ENCODE data around the gene ZNF736. TPM values are rescaled to one million over a fixed set of nuclear protein-coding genes. Genes with fewer than 3 reads are reported as not detected.
"Not testable (repeated sequence)": the region's sequence is repeated elsewhere in the genome, so short reads cannot be mapped to it uniquely, and the experiment has no call there.

ZNF736 gene
- total RNA-seq, 3 donors from 2014 or later (not counting 1 experiment from before 2014, with no cell fraction given), result 19.6 to 26.6 (median 22.7) TPM

DNA sequence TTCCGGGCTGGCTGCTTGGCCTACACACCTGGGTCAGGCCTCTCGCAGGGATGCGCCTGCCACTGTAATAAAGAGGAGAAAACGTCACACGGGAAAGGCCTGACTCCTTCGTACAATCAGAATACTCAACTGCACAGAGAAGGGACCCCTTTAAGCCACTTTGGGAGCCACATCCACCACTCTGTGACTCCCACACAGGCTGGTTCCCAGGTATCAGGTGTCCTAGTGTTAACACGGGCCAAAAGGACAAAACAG is 5.8 kb upstream of the ZNF736 start:
- no peaks in the 10 kb centered on the region for H3K27me3 ChIP-seq (ENCODE audit: control insufficient read depth, insufficient read depth, low read length)
- intact Hi-C loops (cut with micrococcal nuclease), result no loop called here
- no peaks in the 10 kb centered on the region for H3K9me3 ChIP-seq (ENCODE audit: control insufficient read depth, insufficient read depth, low read length)
- H3K4me3 ChIP-seq (ENCODE audit: low read length), result peak overlapping the region; percentile 68
- WGBS (ENCODE audit: insufficient coverage), result 73% methylated on average over 6 of the region's 7 CpGs
- DNase-seq, result no peak
- Mint-ChIP-seq H3K4me1 (peaks cover 19 to 21% of the 10 kb centered on the region in 2 donors), H3K36me3 (no peaks in the 10 kb centered on the region), H3K27me3 (ENCODE audit: low read depth in 2 of 2) (no peaks in the 10 kb centered on the region), H3K27ac (peak overlapping the region; percentile 96 to 97), H3K9me3 (no peaks in the 10 kb centered on the region), H3K4me3 (peak overlapping the region; percentile 100)
- TF ChIP-seq, protein P1, sequence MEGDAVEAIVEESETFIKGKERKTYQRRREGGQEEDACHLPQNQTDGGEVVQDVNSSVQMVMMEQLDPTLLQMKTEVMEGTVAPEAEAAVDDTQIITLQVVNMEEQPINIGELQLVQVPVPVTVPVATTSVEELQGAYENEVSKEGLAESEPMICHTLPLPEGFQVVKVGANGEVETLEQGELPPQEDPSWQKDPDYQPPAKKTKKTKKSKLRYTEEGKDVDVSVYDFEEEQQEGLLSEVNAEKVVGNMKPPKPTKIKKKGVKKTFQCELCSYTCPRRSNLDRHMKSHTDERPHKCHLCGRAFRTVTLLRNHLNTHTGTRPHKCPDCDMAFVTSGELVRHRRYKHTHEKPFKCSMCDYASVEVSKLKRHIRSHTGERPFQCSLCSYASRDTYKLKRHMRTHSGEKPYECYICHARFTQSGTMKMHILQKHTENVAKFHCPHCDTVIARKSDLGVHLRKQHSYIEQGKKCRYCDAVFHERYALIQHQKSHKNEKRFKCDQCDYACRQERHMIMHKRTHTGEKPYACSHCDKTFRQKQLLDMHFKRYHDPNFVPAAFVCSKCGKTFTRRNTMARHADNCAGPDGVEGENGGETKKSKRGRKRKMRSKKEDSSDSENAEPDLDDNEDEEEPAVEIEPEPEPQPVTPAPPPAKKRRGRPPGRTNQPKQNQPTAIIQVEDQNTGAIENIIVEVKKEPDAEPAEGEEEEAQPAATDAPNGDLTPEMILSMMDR (IDR thresholded peaks at IDR 0.05), result no peak
- peaks cover 22% of the 10 kb centered on the region for H3K4me1 ChIP-seq (ENCODE audit: control insufficient read depth, insufficient read depth, low read length)
- peak overlapping the region; percentile 85 for H3K27ac ChIP-seq (ENCODE audit: low read length)
- no peak for ATAC-seq
- no peaks in the 10 kb centered on the region for H3K36me3 ChIP-seq (ENCODE audit: control insufficient read depth, insufficient read depth, low read length)

DNA sequence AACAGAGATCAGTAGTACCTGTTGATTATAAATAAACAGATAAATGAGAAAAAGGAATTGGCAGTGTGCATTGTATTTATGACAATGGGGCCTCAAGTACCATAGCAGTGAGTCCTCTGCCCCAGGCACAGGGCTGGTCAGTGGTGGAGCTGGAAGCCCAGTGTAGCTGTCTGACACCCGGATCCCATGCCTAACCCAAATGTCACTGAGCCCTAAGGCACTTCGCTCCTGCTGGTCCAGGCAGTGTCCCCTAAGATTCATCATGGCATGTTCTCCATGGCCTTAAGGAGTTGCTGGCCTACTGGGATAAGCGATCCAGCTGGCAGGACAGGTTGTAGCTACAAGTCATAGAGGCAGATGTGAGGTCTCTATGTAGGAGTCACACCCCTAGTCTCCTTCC is 3.3 kb upstream of the ZNF736 start:
- Histone ChIP-seq H3K36me3 (ENCODE audit: control insufficient read depth, insufficient read depth, low read length) (no peaks in the 10 kb centered on the region), H3K4me3 (ENCODE audit: low read length) (no peak overlapping the region), H3K27ac (ENCODE audit: low read length) (no peak overlapping the region), H3K9me3 (ENCODE audit: control insufficient read depth, insufficient read depth, low read length) (no peaks in the 10 kb centered on the region), H3K27me3 (ENCODE audit: control insufficient read depth, insufficient read depth, low read length) (no peaks in the 10 kb centered on the region), H3K4me1 (ENCODE audit: control insufficient read depth, insufficient read depth, low read length) (peaks cover 36% of the 10 kb centered on the region)
- H3K4me3 Mint-ChIP-seq, result peak overlapping the region; percentile 21
- intact Hi-C loops (cut with micrococcal nuclease), result loop anchor here (10.0 kb wide), 1 partner anchor 484 kb away; the partner anchor contains the start of gene ZNF138
- ATAC-seq (no peak), DNase-seq (no peak)
- H3K36me3 Mint-ChIP-seq, result no peaks in the 10 kb centered on the region
- TF ChIP-seq, protein P1 (IDR thresholded peaks at IDR 0.05), result no peak
- H3K27me3 Mint-ChIP-seq (ENCODE audit: low read depth in 2 of 2), result no peaks in the 10 kb centered on the region
- 99% methylated on average over 3 of the region's 3 CpGs for WGBS (ENCODE audit: insufficient coverage)
- no peaks in the 10 kb centered on the region for H3K9me3 Mint-ChIP-seq
- H3K27ac Mint-ChIP-seq, result no peak overlapping the region
- H3K4me1 Mint-ChIP-seq, result peaks cover 41 to 44% of the 10 kb centered on the region in 2 donors

DNA sequence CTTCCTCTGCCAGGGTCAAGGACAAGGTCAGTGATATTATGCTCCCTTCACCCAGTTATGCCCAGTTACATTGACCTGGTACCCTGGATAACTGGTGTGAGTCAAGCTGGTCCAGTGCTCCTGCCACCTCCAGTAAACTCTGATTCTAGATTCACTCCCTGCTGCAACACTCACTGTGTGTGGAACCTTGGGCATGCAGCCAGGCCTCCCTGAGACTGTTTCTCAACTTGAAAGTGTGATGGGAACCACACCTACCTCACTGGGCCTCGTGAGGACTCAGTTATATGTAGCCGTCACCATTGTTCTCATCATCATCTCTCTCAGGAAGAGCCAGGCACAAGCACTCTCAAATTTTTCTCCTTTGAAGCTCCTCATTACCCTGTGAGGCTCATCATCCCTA is 935 bp upstream of the ZNF736 start:
- peaks cover 22% of the 10 kb centered on the region for H3K4me1 ChIP-seq (ENCODE audit: control insufficient read depth, insufficient read depth, low read length)
- no peaks in the 10 kb centered on the region for H3K27me3 ChIP-seq (ENCODE audit: control insufficient read depth, insufficient read depth, low read length)
- Mint-ChIP-seq H3K27ac (peak overlapping the region; percentile 91 to 92), H3K4me3 (no peak overlapping the region), H3K27me3 (ENCODE audit: low read depth in 2 of 2) (no peaks in the 10 kb centered on the region), H3K9me3 (no peaks in the 10 kb centered on the region), H3K36me3 (no peaks in the 10 kb centered on the region), H3K4me1 (peaks cover 26 to 36% of the 10 kb centered on the region in 2 donors)
- H3K36me3 ChIP-seq (ENCODE audit: control insufficient read depth, insufficient read depth, low read length), result no peaks in the 10 kb centered on the region
- no peaks in the 10 kb centered on the region for H3K9me3 ChIP-seq (ENCODE audit: control insufficient read depth, insufficient read depth, low read length)
- ATAC-seq (no peak), DNase-seq (no peak)
- TF ChIP-seq, protein P1 (IDR thresholded peaks at IDR 0.05), result no peak
- 79% methylated on average over 2 of the region's 2 CpGs for WGBS (ENCODE audit: insufficient coverage)
- H3K4me3 ChIP-seq (ENCODE audit: low read length), result no peak overlapping the region
- peak overlapping the region; percentile 34 for H3K27ac ChIP-seq (ENCODE audit: low read length)
- intact Hi-C loops (cut with micrococcal nuclease), result loop anchor here (1.0 to 10.0 kb wide), 2 partner anchors 413 to 482 kb away; partner anchors contain the start of gene ZNF138

DNA sequence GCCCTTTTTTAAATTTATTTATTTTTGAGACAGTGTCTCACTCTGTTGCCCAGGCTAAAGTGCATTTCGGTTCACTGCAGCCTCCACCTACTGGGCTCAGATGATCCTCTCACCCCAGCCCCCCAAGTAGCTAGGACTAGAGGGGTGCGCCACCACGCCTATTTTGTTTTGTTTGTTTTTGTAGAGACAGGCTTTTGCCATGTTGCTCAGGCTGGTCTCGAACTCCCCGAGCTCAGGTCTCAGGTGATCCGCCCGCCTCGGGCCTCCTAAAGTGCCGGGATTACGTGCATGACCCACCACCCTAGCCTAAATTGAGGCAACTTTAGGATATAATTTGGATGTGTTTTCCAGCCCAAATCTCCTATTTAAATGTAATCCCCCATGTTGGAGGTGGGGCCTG is 805 bp downstream of the ZNF736 start:
- Mint-ChIP-seq H3K9me3 (no peaks in the 10 kb centered on the region), H3K27ac (peak overlapping the region; percentile 91 to 92), H3K4me3 (peak overlapping the region; percentile 95), H3K36me3 (no peaks in the 10 kb centered on the region), H3K4me1 (peaks cover 23 to 37% of the 10 kb centered on the region in 2 donors), H3K27me3 (ENCODE audit: low read depth in 2 of 2) (no peaks in the 10 kb centered on the region)
- Histone ChIP-seq H3K27me3 (ENCODE audit: control insufficient read depth, insufficient read depth, low read length) (no peaks in the 10 kb centered on the region), H3K27ac (ENCODE audit: low read length) (peak overlapping the region; percentile 70), H3K36me3 (ENCODE audit: control insufficient read depth, insufficient read depth, low read length) (no peaks in the 10 kb centered on the region), H3K9me3 (ENCODE audit: control insufficient read depth, insufficient read depth, low read length) (no peaks in the 10 kb centered on the region), H3K4me1 (ENCODE audit: control insufficient read depth, insufficient read depth, low read length) (peaks cover 19% of the 10 kb centered on the region), H3K4me3 (ENCODE audit: low read length) (peak overlapping the region; percentile 74)
- TF ChIP-seq, protein P1 (IDR thresholded peaks at IDR 0.05), result no peak
- WGBS (ENCODE audit: insufficient coverage), result 35% methylated on average over 10 of the region's 10 CpGs
- no peak for ATAC-seq
- peak in 1 of 2 donors; percentile 12 for DNase-seq
- intact Hi-C loops (cut with micrococcal nuclease), result loop anchor here (10.0 kb wide), 1 partner anchor 480 kb away; the partner anchor contains the start of gene ZNF138

DNA sequence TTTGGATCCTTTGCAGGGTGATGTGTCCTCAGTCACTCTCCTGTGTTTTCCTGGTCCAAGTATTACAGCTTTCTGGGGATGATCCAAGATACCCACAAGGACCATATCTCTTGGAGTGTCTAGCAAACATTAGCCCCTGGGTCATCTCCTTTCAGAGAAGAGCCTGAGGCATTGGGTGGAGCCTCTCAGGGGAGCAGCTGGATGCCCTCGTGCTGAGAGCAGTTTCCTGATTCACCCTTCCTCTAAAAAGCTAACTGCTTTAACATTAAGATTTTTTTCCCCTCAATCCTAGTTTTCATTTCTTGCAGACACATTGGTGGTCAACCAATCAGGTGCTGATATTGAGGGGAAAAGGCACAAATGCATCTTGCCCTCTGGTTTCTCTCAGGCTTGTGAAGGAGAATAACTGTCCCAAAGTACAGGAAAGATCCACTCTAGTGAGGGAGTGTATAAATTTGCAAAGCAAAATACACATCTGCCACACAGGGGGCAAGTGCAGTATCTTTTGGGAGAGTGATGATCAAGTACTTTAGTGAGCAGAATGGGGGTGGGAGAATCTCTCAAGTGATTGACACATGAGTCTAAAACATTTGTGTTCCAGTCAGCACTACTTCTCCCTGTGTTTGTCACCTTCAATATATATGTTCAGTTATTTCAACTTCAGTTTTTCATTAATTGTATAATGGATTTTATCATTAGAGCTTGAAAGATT is 2.4 kb downstream of the ZNF736 start:
- intact Hi-C loops (cut with micrococcal nuclease), result loop anchor here (10.0 kb wide), 1 partner anchor 479 kb away; the partner anchor contains the start of gene ZNF138
- H3K27me3 ChIP-seq (ENCODE audit: control insufficient read depth, insufficient read depth, low read length); ATAC-seq; H3K27ac Mint-ChIP-seq; H3K27ac ChIP-seq (ENCODE audit: low read length); H3K4me3 ChIP-seq (ENCODE audit: low read length); H3K9me3 Mint-ChIP-seq; DNase-seq; H3K27me3 Mint-ChIP-seq (ENCODE audit: low read depth in 2 of 2); H3K36me3 Mint-ChIP-seq; H3K36me3 ChIP-seq (ENCODE audit: control insufficient read depth, insufficient read depth, low read length); H3K9me3 ChIP-seq (ENCODE audit: control insufficient read depth, insufficient read depth, low read length): not testable (repeated sequence)
- peak overlapping the region; percentile 69 for H3K4me3 Mint-ChIP-seq
- H3K4me1 ChIP-seq (ENCODE audit: control insufficient read depth, insufficient read depth, low read length), result peaks cover 19% of the 10 kb centered on the region
- WGBS (ENCODE audit: insufficient coverage), result 33% methylated on average over 1 of the region's 1 CpG
- peaks cover 29 to 39% of the 10 kb centered on the region in 2 donors for H3K4me1 Mint-ChIP-seq
